ENCODE data around the gene PPM1L.

The PPM1L gene

DNA sequence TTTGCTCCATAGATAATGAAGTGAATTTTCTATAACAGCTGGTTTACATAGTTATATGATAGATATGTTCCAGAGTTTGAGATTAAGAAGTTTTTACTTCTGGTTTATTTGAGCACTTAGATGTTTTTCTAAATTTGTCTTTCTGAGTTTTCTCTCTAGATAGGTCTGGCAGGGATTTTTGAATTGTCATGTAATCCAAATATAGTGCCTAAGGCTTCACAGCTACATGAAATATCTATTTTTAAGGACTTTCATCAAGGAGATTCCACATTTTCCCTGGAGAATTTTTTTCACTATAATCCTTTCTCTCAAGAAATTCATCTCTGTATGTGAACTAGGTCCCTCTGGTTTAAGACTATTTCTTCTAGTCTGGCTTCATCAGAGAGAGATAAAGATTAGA is 12.0 kb downstream of the PPM1L start:
- no peak for DNase-seq

DNA sequence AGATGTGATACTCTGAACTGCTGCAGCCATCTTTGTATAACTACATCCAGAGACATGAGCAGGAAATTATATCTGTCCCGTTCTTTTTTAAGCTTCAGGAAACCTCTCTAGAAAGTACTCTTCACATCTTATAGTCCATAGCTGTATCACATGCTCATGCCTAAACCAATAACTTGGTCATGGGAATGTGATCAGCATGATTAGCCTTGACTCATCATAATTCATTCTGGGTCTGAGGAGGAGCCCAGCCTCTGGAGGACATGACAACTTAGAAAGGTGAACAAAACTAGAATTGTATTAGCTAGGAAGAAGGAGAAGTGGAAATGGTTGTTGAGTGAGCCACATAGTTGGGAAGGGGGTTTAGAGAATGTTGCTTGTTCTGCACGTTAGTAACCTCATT is 12.9 kb downstream of the PPM1L start:
- no peak for DNase-seq

DNA sequence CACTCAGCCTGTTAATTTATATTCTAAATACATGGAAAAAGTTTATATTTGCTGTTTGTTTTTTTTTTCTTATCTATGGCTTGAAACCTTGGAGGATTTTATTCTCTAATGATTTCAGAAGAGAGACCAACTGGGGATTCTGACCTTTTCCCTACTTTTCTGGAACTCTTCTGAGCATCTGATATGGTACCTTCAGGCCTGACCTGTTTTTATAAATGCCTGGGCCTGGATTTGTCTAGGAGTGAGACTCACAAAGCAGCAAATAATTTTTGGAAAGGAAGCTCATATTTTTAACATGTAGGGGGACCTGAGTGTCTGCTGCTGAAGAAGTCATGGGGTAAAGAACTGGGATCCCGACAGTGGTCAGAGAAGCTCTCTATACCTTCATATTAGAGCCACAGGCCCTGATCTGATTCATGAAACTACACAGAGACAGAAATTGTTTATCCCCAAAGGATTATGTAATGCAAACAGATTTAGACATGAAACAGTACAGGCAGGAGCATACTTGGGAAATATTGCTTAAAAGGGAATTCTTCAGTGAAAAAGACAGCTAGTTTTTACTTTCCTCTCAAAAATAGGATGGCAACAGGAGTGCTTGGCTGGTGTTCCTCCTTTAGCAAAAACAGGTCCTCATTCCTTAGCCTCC is 15.9 kb downstream of the PPM1L start:
- DNase-seq: no peak

- DNase-seq: no peak
Observed at GRCh38 chr3:160773722-160774121, 17.7 kb downstream of the PPM1L start.

DNA sequence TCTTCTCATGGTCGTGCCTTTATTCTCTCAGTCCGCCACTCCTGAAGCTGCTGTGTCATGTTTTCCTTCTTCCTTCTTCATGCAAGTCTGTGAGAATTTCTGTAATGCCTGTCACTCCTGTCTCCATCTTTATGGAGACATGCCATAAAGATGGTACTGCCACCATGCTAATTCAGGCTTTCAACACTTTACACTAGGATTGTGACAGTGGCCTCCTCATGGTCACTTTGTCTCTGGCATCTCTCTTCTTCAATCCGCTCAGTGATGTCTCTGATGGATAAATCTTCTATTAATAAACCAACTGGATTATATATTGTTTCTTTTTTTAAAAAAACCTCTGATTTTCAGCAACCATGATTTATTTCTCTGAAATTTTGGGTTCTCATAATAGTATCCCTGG is 18.1 kb downstream of the PPM1L start:
- DNase-seq: no peak

GRCh38 chr3:160778480-160778879 is 22.4 kb downstream of the PPM1L start:
- no peak for DNase-seq

DNA sequence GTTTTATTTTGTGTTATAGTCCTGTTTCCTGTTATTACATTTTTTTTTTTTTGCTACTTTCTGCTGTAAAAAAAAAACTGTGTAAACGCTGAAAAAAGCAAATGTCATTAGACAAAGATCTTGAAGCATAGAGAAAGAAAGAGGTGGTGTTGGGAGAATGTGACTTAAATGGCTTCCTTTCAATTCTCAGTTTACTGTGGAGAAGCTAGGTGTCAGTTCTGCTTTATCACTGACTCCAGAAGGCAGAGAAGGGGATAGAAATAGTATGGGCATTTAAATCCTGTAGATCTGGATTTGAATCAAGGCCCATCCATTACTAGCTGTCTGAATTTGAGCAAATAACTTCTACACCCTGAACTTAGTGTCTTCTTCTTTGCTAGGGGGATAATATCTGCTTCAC is 23.0 kb downstream of the PPM1L start:
- no peak for DNase-seq

GRCh38 chr3:160780245-160780644 is 24.2 kb downstream of the PPM1L start:
- DNase-seq: no peak

DNA sequence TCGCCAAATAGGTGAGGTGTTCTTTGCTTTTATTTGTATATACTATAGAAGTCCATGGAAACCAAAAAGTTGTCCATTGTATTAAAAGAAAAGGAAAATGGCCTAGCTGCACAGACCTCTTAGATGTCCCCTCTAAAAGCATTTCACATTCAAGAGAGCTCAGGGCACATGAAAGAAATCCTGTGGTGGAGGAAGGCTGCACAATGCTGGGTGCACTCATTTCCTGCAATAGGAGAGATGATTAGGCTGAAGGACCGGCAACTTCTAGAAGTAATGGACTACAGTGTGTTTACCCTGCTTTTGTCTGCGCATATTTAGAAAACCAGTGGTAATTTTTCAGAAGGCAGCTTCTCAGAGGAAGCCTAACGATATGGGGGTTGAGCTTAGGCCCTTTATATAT is 25.4 kb downstream of the PPM1L start:
- no peak for DNase-seq

DNA sequence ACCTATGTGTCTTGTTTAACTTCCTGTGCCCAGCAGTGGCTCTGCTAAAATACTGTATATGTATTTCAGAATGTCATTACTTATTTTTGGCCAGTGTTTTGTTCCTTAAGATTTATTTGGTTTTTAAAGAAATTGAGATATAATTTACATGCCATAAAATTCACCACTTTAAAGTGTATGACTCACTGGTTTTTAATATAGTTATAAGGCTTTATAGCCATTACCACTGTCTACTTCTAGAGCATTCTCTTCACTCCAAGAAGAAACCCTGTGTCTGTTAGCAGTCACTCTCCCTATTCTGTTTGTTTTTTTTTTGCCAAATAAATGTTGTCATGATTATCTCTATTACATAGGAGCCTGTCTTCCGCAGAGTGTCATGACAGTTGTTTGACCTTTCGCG is 25.8 kb downstream of the PPM1L start:
- DNase-seq: no peak

GRCh38 chr3:160784853-160785252 is 28.8 kb downstream of the PPM1L start:
- no peak for DNase-seq

- DNase-seq: no peak
Observed at GRCh38 chr3:160790726-160791125, 34.7 kb downstream of the PPM1L start.

GRCh38 chr3:160792540-160792939 is 36.5 kb downstream of the PPM1L start:
- no peak for DNase-seq

GRCh38 chr3:160793722-160794252 is 37.8 kb downstream of the PPM1L start:
- no peak for DNase-seq

DNA sequence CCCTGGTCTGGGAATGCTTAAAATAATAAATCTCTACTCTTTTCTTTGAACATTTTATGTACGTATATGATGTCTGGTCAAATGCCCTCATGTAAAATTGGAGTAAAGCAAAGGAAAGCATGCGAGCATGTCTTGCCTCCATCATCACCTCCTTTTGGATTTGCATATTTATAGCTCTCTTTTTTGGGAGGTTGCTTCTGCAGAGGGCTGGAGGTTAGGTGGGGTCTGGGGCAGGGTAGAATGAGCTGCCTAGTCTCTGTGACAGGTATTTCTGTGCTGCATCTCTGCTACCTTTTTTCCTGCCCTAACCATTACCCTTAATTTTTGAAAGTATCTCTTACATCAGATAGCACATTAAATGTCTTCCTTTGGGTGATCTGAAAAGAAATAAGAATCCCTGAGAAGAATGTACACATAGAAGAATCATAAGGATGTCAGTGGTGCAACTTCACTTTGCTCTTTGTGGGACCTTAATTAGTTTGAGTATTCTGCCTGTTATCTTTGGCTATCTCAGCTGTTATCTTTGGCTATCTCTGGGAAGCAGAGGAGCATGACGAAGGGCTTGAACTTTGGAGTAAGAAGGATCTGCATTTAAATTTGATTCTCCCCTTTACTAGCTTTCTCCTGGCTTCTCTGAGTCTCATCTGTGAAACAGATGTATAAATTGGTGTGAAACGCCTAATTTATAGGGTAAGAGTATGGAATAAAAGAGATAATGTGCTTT is 40.2 kb downstream of the PPM1L start:
- no peak for DNase-seq

- no peak for DNase-seq
Observed at GRCh38 chr3:160796813-160797164, 40.8 kb downstream of the PPM1L start.

GRCh38 chr3:160797356-160797755 is 41.3 kb downstream of the PPM1L start:
- DNase-seq: no peak

- DNase-seq: peak; percentile 56
Observed at GRCh38 chr3:160801386-160802118, 45.5 kb downstream of the PPM1L start.

DNA sequence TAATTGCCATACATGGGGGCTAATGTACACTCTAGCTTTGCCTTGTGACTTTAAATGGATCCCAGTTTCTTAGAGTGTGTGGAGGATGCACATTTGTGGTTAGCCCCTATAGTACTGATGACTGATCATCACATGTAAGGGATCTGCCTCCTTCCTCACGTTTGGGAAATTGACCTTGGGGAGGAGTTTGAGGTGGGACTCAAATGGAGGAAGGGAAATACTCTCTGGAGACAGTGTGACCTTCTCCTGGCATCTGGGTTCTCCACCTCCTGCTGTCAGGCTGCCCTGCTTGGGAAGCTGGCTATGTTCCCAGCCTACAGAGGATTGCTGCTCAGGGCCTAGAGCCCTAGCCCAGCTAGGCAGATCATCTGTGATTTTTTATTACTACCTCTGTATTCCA is 48.7 kb downstream of the PPM1L start:
- DNase-seq: peak; percentile 67

DNA sequence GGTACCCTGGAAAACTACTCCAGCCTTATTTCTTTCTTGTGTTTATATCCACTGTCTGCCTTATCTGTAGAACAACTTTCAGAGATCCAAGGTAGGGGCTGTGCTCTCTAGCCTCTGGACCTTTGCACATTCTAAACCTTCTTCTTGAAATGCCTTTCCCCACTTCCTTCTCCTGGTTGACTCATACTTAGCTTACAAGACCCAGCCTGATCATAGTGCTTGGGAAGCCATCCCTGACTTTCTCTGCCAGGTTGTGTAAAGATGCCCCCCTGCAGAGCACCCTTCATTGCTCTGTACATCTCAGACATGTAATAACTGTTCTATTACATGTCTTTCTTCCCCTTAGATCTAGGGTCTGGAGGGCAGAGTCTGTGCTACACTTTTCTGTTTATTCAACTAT is 50.1 kb downstream of the PPM1L start:
- DNase-seq: no peak

DNA sequence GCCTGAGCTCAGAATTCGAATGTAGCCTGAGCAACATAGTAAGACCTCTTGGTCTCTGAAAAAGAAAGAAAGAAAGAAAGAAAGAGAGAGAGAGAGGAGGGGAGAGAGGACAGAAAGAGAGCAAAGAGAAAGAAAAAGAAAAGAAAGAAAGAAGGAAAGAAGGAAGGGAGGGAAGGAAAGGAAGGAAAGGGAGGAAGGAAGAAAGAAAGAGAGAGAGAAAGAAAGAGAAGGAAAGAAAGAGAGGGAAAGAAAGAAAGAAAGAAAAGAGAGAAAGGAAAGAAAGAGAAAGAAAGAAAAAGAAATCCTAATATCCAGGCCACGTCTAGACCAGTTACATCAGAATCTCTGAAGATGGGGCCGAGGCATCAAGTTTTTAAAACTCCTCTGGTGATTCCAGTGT is 50.7 kb downstream of the PPM1L start:
- DNase-seq: no peak

- no peak for DNase-seq
Observed at GRCh38 chr3:160808838-160809237, 52.8 kb downstream of the PPM1L start.

- no peak for DNase-seq
Observed at GRCh38 chr3:160809453-160809852, 53.4 kb downstream of the PPM1L start.

Data from femur (tissue), 1 donor.